Measurements from ENCODE around the gene SLC25A36.

DNA sequence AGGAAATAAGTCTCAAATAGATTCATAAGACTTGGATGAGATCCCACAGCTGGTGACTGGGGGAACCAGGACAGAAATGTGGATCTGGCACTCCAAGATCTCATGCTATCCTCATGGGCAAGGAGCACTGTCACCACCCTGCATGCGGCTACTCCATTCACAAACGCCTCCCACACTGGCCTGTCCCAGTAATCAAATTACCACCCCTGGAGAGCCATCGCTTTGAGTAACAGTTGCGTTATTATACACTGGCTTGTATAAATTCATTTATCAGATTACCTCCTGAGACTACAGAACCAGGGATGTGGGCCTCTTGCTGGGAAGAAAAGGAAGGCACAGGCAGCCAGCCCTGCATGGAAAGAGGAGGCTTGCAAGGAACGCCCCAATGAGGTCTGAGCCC lies 27.9 kb upstream of the SLC25A36 start:
- TF ChIP-seq, protein P1, sequence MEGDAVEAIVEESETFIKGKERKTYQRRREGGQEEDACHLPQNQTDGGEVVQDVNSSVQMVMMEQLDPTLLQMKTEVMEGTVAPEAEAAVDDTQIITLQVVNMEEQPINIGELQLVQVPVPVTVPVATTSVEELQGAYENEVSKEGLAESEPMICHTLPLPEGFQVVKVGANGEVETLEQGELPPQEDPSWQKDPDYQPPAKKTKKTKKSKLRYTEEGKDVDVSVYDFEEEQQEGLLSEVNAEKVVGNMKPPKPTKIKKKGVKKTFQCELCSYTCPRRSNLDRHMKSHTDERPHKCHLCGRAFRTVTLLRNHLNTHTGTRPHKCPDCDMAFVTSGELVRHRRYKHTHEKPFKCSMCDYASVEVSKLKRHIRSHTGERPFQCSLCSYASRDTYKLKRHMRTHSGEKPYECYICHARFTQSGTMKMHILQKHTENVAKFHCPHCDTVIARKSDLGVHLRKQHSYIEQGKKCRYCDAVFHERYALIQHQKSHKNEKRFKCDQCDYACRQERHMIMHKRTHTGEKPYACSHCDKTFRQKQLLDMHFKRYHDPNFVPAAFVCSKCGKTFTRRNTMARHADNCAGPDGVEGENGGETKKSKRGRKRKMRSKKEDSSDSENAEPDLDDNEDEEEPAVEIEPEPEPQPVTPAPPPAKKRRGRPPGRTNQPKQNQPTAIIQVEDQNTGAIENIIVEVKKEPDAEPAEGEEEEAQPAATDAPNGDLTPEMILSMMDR (IDR thresholded peaks at IDR 0.05; ENCODE audit: low read depth, low read length, poor library complexity, severe bottlenecking): no peak
- TF ChIP-seq EZH2phosphoT487 (IDR thresholded peaks at IDR 0.05; ENCODE audit: borderline replicate concordance, low read length): no peak

All from DOHH2 (cell line).